Prostate gland (tissue), 2 donors: ENCODE measurements around the gene ADCY3.

Experiments used
- CTCF ChIP-seq, 4 experiments: fragments of 200-600 bp in 2 of 4; fragments of 450-650 bp in 2 of 4; sonication (generic) in 2 of 4; IDR thresholded peaks; 1 replicate in 3 of 4; 2 replicates in 1 of 4; pipeline ENCODE4 v1.5.1; 2016 to 2019; ENCODE audit warnings: antibody characterized with exemption in 4 of 4, mild to moderate bottlenecking in 2 of 4, moderate library complexity in 2 of 4
- POLR2A ChIP-seq: fragments of 450-650 bp; IDR thresholded peaks from one replicate; pipeline ENCODE4 v1.6.1; 2016; ENCODE audit warnings: antibody characterized with exemption, mild to moderate bottlenecking
- POLR2AphosphoS5 ChIP-seq: sonication (generic); formaldehyde crosslinking; IDR thresholded peaks from one replicate; pipeline ENCODE4 v1.6.1; 2017; ENCODE audit warnings: antibody characterized with exemption

GRCh38 chr2:24891201-24891600 lies 28.8 kb downstream of the ADCY3 start:
- TF ChIP-seq CTCF (IDR thresholded peaks at IDR 0.05) (no peak), POLR2A (no peak), POLR2AphosphoS5 (no peak)
